Neuronal stem cell (in vitro differentiated cells): ENCODE data around the gene SMARCD3.
A peak's percentile ranks its signal among the peaks of the same experiment; 100 is the strongest.

ENCODE experiments used
- DNase-seq: peaks from one replicate; pipeline ENCODE4 v3.0.0-alpha.2; 2013; ENCODE audit warnings: low spot score
- H2AFZ ChIP-seq: one replicate; pipeline ENCODE4 v1.6.1; 2013; ENCODE audit warnings: mild to moderate bottlenecking, low read length, inconsistent platforms
- H2AK5ac ChIP-seq: 2 replicates; pipeline ENCODE4 v1.6.1; 2013; ENCODE audit warnings: low read depth, mild to moderate bottlenecking, inconsistent platforms, low read length, moderate library complexity, mixed read lengths
- H2BK120ac ChIP-seq: 2 replicates; pipeline ENCODE4 v1.6.1; 2013; ENCODE audit warnings: low read depth, mild to moderate bottlenecking, inconsistent platforms, low read length, moderate library complexity, mixed read lengths
- H2BK12ac ChIP-seq: one replicate; pipeline ENCODE4 v1.6.1; 2013; ENCODE audit warnings: low read length, inconsistent platforms
- H2BK15ac ChIP-seq: 2 replicates; pipeline ENCODE4 v1.6.1; 2013; ENCODE audit warnings: mild to moderate bottlenecking, low read length, inconsistent platforms, mixed read lengths
- H2BK5ac ChIP-seq: one replicate; pipeline ENCODE4 v1.6.1; 2013; ENCODE audit warnings: inconsistent platforms, mild to moderate bottlenecking, low read length, moderate library complexity
- H3K14ac ChIP-seq: one replicate; pipeline ENCODE4 v1.6.1; 2013; ENCODE audit warnings: low read length, inconsistent platforms
- H3K18ac ChIP-seq: 2 replicates; pipeline ENCODE4 v1.6.1; 2013; ENCODE audit warnings: low read length, inconsistent platforms
- H3K23ac ChIP-seq: 2 replicates; pipeline ENCODE4 v1.6.1; 2013; ENCODE audit warnings: low read depth, mild to moderate bottlenecking, mixed read lengths, low read length, inconsistent platforms; ENCODE audit not compliant: poor library complexity
- H3K27ac ChIP-seq: replicated peaks from 3 replicates; pipeline ENCODE4 v1.5.1; 2013; ENCODE audit warnings: low read length, inconsistent platforms
- H3K27me3 ChIP-seq, 3 experiments: 2 replicates each; pipeline ENCODE4 v1.6.1; 2013; ENCODE audit warnings: low read length in 3 of 3, mild to moderate bottlenecking in 2 of 3, inconsistent platforms in 1 of 3, low read depth in 1 of 3, mixed read lengths in 1 of 3, moderate library complexity in 1 of 3; ENCODE audit not compliant: control insufficient read depth in 3 of 3, insufficient read depth in 3 of 3
- H3K36me3 ChIP-seq, 2 donors: replicated peaks in 1 of 2; 2 replicates each; pipeline ENCODE4 v1.6.1; 2013; ENCODE audit warnings: low read length in 2 of 2; ENCODE audit not compliant: control insufficient read depth in 2 of 2, insufficient read depth in 2 of 2
- H3K4ac ChIP-seq: 2 replicates; pipeline ENCODE4 v1.6.1; 2013; ENCODE audit warnings: inconsistent platforms, mild to moderate bottlenecking, low read length, moderate library complexity
- H3K4me1 ChIP-seq, 2 donors: 1 replicate in 1 of 2; 2 replicates in 1 of 2; pipeline ENCODE4 v1.6.1; 2013; ENCODE audit warnings: low read length in 2 of 2, low read depth in 1 of 2; ENCODE audit not compliant: control insufficient read depth in 2 of 2, insufficient read depth in 1 of 2
- H3K4me2 ChIP-seq: one replicate; pipeline ENCODE4 v1.6.1; 2013; ENCODE audit warnings: mild to moderate bottlenecking, low read length, inconsistent platforms; ENCODE audit not compliant: insufficient read depth, poor library complexity, severe bottlenecking
- H3K4me3 ChIP-seq, 2 donors: 2 replicates each; pipeline ENCODE4 v1.5.1; 2013; ENCODE audit warnings: low read length in 2 of 2, mild to moderate bottlenecking in 2 of 2, inconsistent platforms in 1 of 2, moderate library complexity in 1 of 2
- H3K79me1 ChIP-seq: one replicate; pipeline ENCODE4 v1.6.1; 2013; ENCODE audit warnings: low read depth, mild to moderate bottlenecking, inconsistent platforms, low read length, moderate library complexity
- H3K9ac ChIP-seq: one replicate; pipeline ENCODE4 v1.6.1; 2013; ENCODE audit warnings: mild to moderate bottlenecking, low read depth, low read length, inconsistent platforms; ENCODE audit not compliant: poor library complexity
- H3K9me3 ChIP-seq, 2 donors: replicated peaks in 1 of 2; 2 replicates each; pipeline versions ENCODE3 to v1.6.1; 2013; ENCODE audit warnings: low read length in 2 of 2, mild to moderate bottlenecking in 2 of 2, inconsistent platforms in 1 of 2, low read depth in 1 of 2, mixed read lengths in 1 of 2, moderate library complexity in 1 of 2; ENCODE audit not compliant: control insufficient read depth in 2 of 2, insufficient read depth in 1 of 2
- H4K8ac ChIP-seq: one replicate; pipeline ENCODE4 v1.6.1; 2013; ENCODE audit warnings: low read depth, mild to moderate bottlenecking, inconsistent platforms, low read length, moderate library complexity
- H4K91ac ChIP-seq: one replicate; pipeline ENCODE4 v1.6.1; 2013; ENCODE audit warnings: low read length, low read depth, mild to moderate bottlenecking, inconsistent platforms; ENCODE audit not compliant: poor library complexity
- WGBS, 2 donors: extraction: QIAGEN DNeasy Blood & Tissue Kit; methylation state at CpG; one replicate each; pipeline ENCODE4 v1.1.7; 2013; ENCODE audit warnings: missing lambda C conversion rate in 2 of 2, mixed read lengths in 1 of 2; ENCODE audit not compliant: insufficient read length in 2 of 2, insufficient replicate concordance in 1 of 2; ENCODE audit errors: extremely low coverage in 2 of 2; 5-methylcytosine and 5-hydroxymethylcytosine counted together

The SMARCD3 gene

DNA sequence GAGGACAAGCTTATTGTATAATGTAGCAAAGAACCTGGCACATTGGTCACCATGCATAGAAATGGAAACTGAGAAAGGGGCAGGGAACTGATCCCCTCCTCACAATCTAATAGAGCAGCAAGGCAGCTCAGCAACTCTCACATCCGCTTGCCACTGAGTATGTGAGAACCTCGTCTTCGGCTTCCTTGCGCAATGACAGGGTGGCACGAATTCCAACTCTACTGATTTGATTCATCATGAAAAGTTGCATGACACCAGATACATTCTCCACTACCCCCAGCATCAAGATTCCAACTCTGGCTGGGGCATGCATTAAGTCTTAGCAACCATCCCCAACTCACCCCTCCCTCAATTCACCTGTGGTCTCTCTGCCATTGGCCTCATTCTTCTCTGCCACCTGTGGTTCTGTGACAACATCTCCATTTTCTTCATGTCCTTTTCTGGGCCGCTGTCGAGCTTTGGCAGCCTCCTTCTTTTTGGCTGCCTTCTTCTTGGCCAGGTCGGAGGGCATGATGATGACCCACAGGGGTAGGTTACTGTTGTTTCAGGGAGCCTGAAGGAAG, 22.5 kb downstream of the SMARCD3 start:
- Histone ChIP-seq H2BK5ac (no peak overlapping the region), H3K27me3 (no peaks in the 10 kb centered on the region), H3K18ac (no peak overlapping the region), H3K9ac (peak overlapping the region; percentile 98), H2AFZ (no peak overlapping the region), H4K8ac (no peak overlapping the region), H4K91ac (no peak overlapping the region), H3K23ac (no peak overlapping the region), H3K27ac (no peak overlapping the region), H2BK15ac (no peak overlapping the region), H3K4ac (no peak overlapping the region), H3K4me2 (peak overlapping the region; percentile 80), H3K4me3 (peak overlapping the region; percentile 84 to 88), H2BK120ac (no peak overlapping the region), H3K14ac (no peak overlapping the region), H3K9me3 (no peaks in the 10 kb centered on the region), H3K4me1 (peaks cover 7 to 16% of the 10 kb centered on the region in 2 donors), H2AK5ac (no peak overlapping the region), H3K36me3 (peaks cover 28 to 47% of the 10 kb centered on the region in 2 donors), H3K79me1 (peaks cover 6% of the 10 kb centered on the region), H2BK12ac (no peak overlapping the region)
- no CpG with 5 or more reads among the region's 8 CpGs for WGBS, 2 donors
- DNase-seq: no peak

- H3K27me3 ChIP-seq: no peaks in the 10 kb centered on the region
- H4K91ac ChIP-seq: no peak overlapping the region
- no peak overlapping the region for H2BK15ac ChIP-seq
- no peak overlapping the region for H3K4me3 ChIP-seq
- no peak overlapping the region for H2BK120ac ChIP-seq
- H3K14ac ChIP-seq: no peak overlapping the region
- H3K27ac ChIP-seq: no peak overlapping the region
- no peak overlapping the region for H2AFZ ChIP-seq
- DNase-seq: no peak
- no peak overlapping the region for H4K8ac ChIP-seq
- peaks cover 40 to 68% of the 10 kb centered on the region in 2 donors for H3K36me3 ChIP-seq
- no peak overlapping the region for H3K4ac ChIP-seq
- no peak overlapping the region for H2BK12ac ChIP-seq
- H3K79me1 ChIP-seq: peaks cover 6% of the 10 kb centered on the region
- H3K4me2 ChIP-seq: no peak overlapping the region
- H3K9ac ChIP-seq: peak overlapping the region; percentile 13
- no peak overlapping the region for H2AK5ac ChIP-seq
- peaks cover 7 to 15% of the 10 kb centered on the region in 2 donors for H3K4me1 ChIP-seq
- no peak overlapping the region for H3K23ac ChIP-seq
- no CpG with 5 or more reads among the region's 14 CpGs for WGBS, 2 donors
- H3K9me3 ChIP-seq: no peaks in the 10 kb centered on the region
- no peak overlapping the region for H3K18ac ChIP-seq
- no peak overlapping the region for H2BK5ac ChIP-seq
These were observed 24.8 kb downstream of the SMARCD3 start for GRCh38 chr7:151223728-151224127.

DNA sequence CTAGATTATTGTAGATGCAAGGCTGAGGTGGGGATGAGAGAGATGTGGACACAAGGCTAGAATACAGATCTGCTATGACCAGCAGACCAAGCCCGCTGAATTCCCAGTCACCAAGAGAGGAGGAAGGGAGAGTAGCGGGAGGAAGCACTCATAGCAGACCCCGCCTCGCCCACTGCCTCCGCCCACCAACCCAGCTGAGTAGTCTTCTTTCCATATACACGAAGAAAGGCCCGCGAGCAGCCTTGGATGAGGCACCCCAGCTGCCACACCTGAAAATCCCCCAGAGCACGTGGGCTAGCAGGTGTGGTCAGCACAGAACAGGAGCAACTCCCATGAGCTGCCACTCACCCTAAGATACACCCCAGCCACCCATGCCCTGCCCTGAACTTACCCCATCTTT, 30.3 kb downstream of the SMARCD3 start:
- no peaks in the 10 kb centered on the region for H3K27me3 ChIP-seq
- peaks cover 3% of the 10 kb centered on the region for H3K79me1 ChIP-seq
- H2BK120ac ChIP-seq: no peak overlapping the region
- no peak overlapping the region for H4K8ac ChIP-seq
- H3K4me2 ChIP-seq: no peak overlapping the region
- H3K36me3 ChIP-seq: peaks cover 55 to 96% of the 10 kb centered on the region in 2 donors
- no peaks in the 10 kb centered on the region for H3K4me1 ChIP-seq
- no peak for DNase-seq
- H3K14ac ChIP-seq: no peak overlapping the region
- no peak overlapping the region for H2AK5ac ChIP-seq
- H3K27ac ChIP-seq: no peak overlapping the region
- no peak overlapping the region for H4K91ac ChIP-seq
- H2BK12ac ChIP-seq: no peak overlapping the region
- no peak overlapping the region for H3K4me3 ChIP-seq
- WGBS, 2 donors: no CpG with 5 or more reads among the region's 9 CpGs
- no peak overlapping the region for H2BK15ac ChIP-seq
- H3K9ac ChIP-seq: no peak overlapping the region
- no peak overlapping the region for H3K4ac ChIP-seq
- H2BK5ac ChIP-seq: peak overlapping the region; percentile 5
- no peaks in the 10 kb centered on the region for H3K9me3 ChIP-seq
- H2AFZ ChIP-seq: no peak overlapping the region
- no peak overlapping the region for H3K23ac ChIP-seq
- H3K18ac ChIP-seq: no peak overlapping the region

DNA sequence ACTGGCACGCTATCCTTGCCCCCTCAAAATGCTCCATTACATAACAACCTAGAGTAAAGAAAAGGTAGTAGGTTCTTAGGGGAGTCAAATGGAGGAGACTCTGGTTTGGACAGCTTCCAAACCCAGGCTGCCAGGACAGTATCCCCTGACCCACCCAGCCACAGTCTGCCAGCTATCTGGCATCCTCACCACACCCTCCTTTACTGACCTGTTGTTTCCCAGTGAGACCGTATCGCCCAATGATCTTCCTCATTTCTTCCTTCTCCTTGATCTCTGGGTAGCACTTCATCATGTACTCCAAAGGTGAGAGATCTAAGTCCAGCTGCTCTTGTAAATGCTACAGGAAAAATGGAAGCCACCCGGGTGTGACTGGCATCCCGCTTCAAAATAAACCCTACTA, 33.1 kb downstream of the SMARCD3 start:
- WGBS, 2 donors: no CpG with 5 or more reads among the region's 5 CpGs
- H4K91ac ChIP-seq: no peak overlapping the region
- no peak overlapping the region for H2BK15ac ChIP-seq
- H3K23ac ChIP-seq: no peak overlapping the region
- H3K27me3 ChIP-seq: no peaks in the 10 kb centered on the region
- no peak overlapping the region for H2AFZ ChIP-seq
- H3K4ac ChIP-seq: no peak overlapping the region
- no peak overlapping the region for H3K9ac ChIP-seq
- no peak overlapping the region for H2BK120ac ChIP-seq
- peaks cover 3% of the 10 kb centered on the region for H3K79me1 ChIP-seq
- H3K27ac ChIP-seq: no peak overlapping the region
- H3K14ac ChIP-seq: no peak overlapping the region
- H3K9me3 ChIP-seq: no peaks in the 10 kb centered on the region
- no peak overlapping the region for H3K4me2 ChIP-seq
- H3K18ac ChIP-seq: no peak overlapping the region
- no peak for DNase-seq
- no peak overlapping the region for H2AK5ac ChIP-seq
- no peak overlapping the region for H2BK12ac ChIP-seq
- no peak overlapping the region for H3K4me3 ChIP-seq
- H2BK5ac ChIP-seq: no peak overlapping the region
- H4K8ac ChIP-seq: no peak overlapping the region
- H3K4me1 ChIP-seq: peaks cover 0 to 4% of the 10 kb centered on the region in 2 donors
- peaks cover 40 to 88% of the 10 kb centered on the region in 2 donors for H3K36me3 ChIP-seq
